Measurements from ENCODE around the gene FPR2. TPM values are rescaled to one million over a fixed set of nuclear protein-coding genes. Genes with fewer than 3 reads are reported as not detected.

Gene FPR2
- total RNA-seq, 1 donor from 2014 or later, result not detected

DNA sequence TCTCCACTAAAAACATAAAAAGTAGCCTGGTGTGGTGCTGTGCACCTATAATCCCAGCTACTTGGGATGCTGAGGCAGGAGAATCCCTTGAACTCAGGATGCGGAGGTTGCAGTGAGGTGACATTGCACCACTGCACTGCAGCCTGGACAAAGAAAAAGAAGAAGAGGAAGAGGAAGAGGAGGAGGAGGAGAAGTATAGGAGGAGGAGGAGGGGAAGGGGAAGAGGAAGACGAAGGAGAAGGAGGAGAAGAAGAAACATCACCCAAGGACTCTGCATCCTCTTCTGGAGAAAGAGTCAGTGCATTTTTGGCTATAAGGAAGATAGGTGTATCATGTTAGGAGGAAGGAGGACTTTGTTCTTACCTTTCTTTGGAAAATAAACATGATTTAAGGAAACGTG lies 21.0 kb downstream of the FPR2 start:
- no peak for DNase-seq (ENCODE audit: low spot score)

DNA sequence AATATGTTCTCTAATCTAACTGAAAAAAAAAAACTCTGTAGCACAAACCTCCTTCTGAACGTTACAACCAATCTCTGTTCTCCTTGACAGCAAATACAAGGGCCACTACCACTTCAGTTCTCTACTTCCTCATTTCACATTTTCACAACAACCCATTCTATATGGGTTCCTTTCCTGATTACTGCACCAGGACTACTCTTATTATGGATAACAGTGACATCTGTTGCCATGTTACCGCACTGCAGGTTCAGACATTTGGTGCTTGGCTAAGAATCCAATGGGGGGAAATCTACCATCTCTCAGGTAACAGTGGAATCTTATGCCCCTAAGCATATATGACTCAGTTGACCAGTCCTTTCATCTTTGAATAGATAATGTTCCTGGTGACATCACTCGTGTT lies 22.4 kb downstream of the FPR2 start:
- DNase-seq (ENCODE audit: low spot score), result no peak

DNA sequence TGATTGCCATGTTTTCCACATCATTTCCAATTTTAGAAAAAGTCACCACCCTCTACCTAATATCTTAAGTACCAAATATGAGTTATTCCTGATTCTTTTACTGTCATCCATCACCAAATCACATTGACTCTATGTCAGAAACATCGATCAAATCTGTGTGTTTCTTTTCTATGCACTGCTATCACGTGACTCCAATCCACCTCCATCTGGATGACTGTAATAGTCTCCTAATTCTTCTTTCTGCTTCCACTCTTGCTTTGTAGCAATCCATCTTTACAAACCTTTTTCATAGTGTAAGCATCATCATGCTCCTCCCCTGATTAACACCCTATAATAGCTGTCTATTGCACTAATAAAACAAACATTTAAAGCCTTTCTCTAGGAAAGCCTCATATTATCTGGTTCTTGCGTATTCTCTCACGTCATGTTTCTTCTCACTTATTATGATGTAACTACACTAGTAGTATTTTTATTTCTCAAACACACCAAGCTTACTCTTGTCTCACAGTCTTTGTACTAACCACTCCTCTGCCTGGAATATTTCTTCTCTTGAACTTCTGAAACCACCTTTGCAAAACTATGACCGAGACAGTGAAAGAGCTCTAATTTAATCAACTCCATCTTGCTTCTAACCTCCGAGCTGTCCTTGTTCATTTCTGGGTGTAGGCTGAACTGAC lies 23.3 kb downstream of the FPR2 start:
- DNase-seq (ENCODE audit: low spot score), result no peak

DNA sequence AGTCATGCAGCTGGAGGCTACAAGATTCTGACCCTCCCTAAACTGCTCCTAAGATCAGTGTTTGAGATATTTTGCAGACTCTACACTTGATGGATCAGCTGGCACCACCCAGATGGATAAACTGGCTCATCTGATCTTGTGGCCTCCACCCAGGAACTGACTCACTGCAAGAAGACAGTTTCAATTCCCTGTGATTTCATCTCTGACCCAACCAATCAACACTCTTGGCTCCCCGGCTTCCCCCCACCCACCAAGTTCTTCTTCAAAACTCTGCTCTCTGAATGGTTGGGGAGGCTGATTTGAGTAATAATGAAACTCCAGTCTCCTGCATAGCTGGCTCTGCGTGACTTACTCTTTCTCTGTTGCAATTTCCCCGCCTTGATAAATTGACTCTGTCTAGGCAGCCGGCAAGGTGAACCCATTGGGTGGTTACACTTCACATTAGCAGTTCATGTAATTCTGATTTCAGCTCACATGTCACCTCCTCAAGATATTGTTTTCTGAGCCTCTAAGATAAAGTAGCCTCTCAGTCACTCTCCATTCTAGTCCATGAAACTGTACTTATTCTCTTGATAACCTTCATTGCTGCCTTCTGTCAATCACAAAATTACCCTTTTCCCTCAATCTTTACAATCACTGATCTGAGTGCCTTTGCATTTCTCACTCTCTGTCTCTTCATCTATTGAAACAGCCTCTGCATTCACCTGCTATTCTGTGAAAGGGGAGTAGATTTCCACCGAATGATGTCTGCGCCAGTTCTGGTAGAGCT lies 24.1 kb downstream of the FPR2 start:
- peak; percentile 61 for DNase-seq (ENCODE audit: low spot score)

DNA sequence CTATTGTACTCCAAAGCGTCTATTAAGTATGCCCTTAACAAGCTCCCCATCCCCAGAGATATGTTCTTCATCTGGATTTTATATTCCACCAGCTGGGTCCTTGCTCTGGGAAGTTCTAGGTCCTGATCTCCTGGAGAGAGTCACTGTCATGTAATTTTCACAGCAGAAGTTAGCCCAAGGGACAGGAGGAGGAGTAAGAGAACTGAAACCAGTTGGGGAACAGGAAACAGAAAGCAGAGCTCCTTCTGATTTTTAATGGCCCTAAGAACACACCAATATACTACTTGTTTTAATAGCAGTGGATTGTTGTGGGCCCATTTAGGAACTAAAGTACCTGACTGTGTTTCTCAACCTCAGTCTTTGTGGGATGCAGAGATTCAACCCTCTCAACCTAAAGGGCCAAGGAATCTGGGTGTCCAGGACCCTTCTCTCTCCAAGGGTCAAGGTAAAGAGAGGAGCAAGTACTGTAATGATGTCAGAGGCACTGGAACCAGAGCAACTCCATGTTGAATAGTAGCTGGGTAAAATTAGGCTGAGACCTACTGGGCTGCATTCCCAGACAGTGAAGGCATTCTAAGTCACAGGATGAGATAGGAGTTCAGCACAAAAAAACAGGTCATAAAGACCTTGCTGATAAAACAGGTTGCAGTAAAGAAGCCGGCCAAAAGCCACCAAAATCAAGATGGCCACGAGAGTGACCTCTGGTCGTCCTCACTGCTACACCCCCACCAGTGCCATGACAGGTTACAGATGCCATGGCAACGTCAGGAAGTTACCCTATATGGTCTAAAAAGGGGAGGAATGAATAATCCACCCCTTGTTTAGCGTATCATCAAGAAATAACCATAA lies 25.9 kb downstream of the FPR2 start:
- DNase-seq (ENCODE audit: low spot score), result no peak

DNA sequence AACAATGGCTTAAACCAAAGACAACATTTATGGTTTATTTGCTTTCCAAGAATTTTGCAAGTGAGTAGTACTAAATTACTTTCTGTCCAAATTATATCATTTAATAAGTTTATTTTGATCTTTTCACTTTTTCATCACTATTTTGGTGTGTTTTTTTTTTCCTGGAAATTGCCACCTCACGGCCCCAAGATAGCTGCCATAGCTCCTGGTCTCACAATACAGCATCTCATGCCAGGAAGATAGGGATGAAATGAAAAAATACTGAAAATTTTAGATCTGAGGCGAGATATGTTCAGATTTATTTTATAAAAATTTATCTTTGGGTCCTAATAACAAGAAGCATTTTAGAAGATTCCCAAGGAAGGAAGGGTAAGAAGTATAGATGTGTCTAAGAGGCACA lies 27.0 kb downstream of the FPR2 start:
- DNase-seq (ENCODE audit: low spot score), result no peak

DNA sequence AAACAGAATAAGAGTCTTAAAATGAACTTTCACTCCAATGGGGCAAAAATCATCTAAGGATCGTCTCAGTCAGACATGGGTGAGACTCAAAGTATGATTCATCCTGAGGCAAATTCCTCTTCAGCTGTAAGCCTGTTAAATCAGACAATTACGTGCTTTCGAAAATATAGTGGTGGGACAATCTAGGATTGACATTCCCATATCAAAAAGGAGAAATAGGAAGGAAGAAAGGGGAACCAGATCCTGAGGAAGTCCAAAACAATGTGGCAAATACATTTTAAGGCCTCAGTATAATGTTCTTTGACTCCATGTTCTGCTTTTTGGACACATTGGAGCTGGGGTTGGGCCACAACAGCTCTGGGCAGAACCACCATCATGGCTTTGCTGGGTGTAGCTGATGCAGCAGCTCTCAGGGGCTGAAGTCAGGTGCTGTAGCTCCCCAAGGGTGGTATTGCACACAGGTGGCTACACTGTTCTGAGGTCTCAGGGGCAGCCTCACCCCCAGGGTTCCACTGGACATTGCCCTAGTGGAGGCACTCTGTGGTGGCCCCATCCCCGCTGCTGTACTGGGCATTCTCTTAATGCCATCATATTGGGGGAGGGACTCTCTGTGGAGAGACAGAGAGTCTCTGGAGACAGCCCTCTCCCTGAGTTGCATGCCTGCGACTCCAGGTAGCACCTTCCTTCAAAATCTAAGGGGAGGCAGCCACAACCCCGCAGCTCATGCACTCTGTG lies 28.2 kb downstream of the FPR2 start:
- DNase-seq (ENCODE audit: low spot score), result no peak

DNA sequence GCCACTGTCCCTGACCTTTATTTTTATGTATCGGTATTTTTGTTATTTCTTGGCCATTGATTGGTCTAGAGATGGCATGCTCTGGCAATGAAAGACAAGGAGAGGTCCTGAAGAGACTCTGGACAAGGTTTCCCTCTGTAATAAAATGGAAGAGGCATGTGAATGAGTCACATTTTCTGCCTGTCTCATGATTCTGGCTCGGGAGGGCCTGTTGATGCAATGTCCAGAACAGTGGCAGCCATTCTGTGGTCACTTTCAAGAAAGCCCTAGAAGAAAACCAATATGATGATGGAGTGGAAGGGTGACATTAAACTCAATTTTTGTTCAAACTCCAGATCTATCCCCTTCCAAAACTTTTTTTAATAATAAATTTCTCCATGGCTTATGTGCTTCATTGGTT lies 32.0 kb downstream of the FPR2 start:
- DNase-seq (ENCODE audit: low spot score), result no peak

DNA sequence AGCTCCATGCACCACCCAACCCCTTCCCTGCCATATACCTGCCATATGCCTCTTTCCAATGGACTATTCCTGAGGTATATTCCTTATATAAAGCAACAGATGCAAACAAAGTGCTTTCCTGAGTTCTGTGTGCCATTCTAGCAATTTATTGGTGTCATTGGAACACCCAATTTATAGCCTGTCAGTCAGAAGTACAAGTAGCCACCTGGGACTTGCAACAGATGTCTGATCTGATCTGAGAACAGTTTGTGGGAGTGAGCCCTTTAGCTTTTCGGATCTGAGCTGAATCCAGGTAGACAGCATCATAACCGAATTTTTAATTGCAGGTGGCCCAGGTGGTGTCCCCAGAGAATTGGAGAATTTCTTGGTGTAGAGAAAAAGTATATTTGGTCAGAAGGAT lies 33.0 kb downstream of the FPR2 start:
- no peak for DNase-seq (ENCODE audit: low spot score)

DNA sequence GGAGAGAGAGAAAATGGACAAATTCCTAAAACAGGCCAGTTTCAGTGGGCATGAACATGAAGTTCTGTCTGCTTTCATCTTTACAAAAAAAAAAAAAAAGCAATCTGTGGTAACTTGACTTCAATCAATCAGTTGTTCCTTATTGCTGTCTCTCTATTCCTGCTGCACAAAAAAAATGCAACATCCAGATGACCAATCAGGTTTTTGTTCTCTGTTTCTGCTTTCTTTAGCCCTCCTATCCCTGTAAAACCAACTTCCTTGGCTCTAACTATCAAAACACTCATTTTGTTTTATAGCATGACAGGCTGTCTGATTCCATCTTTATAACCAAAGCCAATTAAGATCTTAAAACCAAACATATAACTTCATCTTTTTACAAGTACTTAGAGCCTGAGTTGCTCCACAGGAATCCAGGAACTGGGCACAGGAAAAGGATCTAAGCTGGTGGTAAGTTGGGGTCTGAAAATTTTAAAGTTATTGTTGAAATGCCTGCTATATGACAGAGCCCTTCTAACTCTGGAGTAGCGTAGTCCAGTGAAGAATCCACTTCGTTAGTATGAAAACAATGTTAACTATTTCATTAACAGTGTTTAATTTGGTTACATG lies 34.0 kb downstream of the FPR2 start, which contains the start of gene FPR3:
FPR3 (plus strand) TSS at position 273 of the 606 bp plus-strand sequence. CDS start 28,592 bp downstream, outside the sequence.
- no peak for DNase-seq (ENCODE audit: low spot score)

DNA sequence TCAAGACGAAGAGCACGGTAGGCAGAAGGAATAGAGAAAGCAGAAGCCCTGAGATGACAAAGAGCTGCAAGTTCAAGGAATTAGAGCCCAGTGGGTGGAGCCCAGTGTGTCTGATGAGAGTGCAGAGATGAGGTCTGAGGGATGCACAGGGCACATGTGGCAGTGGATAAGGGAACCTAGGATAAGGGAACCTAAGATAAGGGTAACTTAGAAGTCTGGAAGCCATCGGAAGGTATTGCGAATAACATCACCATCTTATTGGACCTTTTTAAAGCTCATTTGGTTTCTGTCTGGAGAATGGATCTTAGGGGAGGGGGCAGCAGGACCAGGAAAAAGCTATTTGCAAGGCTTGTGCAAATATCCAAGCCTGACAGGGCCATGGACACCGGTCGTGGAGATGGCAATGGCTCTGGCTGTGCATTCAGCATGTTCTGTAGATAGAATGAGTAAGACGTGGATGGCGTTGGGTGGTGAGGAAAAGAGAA lies 35.3 kb downstream of the FPR2 start:
- no peak for DNase-seq (ENCODE audit: low spot score)

DNA sequence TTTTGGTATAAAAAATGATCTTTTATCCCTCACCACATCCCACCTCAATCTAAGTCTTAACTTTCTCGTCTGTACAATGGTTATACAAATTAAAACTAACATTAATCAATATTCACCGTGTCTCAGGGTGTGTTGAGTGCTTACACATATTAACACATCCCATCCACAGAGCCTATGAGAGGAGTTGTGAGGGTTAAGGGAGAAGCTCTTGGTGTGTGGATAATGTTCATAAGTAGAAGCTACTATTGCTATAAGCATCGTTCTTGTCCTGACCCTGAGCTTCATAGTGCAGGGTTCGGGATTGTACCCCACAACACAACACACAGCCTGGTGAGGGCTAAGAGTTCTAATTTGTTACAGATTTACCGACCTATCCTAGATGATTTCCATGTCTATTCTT lies 36.5 kb downstream of the FPR2 start:
- no peak for DNase-seq (ENCODE audit: low spot score)

DNA sequence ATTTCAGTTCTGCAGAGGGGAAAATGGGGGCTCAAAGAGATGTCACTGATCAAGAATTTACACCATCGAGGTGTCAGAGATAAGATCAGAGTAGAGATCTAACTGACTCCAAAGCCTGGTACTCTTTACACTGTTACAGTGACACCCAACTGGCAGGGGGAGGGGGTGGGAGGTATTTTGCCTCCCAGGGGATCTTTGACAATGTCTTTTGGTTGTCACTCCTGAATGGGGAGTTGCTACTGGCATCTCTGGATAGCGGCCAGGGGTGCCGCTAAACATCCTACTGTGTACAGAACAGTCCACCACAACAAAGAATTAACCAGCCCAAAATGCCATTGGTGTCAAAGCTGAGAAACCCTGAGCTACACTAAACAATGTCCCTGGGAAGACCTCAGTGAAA lies 37.1 kb downstream of the FPR2 start:
- DNase-seq (ENCODE audit: low spot score), result no peak

DNA sequence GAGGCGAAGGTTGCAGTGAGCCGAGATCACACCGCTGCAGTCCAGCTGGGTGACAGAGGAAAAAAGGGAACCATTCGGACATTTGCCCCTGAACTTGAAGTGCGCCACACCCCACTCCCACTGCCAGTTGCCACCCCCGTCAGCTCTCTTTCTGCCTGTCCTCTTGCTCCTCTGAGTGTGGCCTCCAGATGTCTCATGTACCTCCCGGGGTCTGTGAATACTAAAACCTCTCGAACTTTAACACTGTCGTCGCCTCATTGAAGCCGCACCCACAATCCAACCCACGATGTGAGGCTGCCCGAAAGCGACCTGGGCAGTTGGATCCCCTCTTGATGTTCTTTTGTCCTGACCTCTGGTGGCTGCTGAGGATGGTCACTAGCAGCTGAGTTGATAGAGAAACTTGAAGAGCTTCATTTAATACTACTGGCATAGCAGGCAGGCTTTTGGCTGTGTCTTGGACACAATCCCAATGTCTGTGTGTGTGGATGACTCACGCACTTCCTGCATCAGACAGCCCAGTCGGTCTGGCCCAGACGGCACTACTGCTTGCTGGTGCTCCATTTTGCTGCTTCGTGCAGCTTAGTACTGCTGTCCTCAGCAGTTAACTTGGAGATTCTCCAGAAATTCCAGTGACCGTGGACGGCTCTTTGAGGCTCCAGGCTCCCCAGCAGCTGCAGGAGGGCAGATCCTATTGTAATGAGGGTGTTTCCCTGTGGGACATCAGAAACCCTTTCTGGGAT lies 38.2 kb downstream of the FPR2 start:
- peak; percentile 88 for DNase-seq (ENCODE audit: low spot score)

DNA sequence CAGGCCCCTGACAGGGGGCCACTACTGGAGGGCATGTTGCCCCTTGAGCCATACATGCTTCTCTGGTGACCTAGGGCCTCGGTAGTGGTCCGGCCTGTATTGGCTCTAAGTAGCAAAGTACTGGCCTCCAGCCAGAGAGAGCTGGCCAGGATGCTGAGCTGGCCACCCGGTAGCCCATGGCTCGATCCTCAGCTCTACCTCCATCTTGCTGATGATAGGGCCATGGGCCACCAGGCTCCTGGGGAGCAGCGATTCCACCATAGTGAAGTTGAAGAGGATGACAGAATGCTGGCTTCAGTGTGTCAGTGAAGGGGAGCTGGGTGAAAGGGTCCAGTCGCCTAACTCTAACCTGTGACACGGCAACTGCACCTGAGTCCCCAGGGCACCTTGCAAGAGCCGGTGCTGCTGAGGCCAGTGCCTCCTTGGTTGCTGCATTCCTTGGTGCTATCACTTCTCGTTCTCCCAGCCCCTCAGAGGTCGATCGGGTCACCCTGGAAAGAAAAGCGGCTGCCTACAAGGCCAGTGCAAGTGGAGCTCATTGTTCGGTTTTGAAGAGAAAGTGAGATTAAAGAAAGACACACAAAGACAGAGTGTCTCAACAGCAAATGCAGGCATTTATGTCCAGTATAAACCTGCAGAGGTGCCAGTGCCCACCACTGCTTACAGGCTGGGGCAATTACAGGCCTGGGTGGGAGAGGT lies 38.9 kb downstream of the FPR2 start:
- DNase-seq (ENCODE audit: low spot score), result no peak

DNA sequence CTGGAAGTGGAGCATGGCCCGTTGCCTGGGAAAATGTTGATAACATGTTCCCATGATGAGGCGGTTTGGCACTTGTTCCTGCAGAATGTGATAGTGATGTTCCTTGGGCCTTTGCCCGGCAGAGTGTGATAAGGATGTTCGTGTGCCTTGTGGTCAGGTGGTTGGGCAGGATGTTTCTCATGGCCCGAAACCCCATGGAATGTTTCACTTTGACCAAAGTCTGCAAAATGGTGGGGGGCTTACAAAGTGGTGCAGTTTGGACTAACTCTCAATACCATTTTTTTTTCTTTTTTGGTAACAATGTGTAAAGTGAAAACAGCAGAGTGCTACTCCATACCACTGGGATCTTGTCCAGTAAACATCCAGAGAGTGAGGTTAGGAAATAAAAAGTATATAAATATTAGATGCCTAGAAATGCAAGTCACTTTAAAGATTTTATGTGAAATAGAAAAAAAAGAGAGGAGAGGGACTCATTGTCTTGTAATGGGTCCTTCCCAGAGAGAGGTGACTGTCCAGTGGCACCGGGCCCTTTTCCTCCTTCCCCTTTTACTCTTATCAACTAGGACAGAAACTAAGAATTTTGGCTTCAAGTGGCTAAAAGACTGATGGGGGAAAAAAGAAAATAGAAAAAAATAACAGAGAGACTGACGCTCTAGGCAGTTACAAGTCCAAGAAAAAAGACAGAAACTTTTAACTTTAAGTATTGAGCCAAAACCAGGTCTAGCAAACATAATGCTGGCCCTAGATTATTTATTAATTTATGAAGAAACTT lies 39.7 kb downstream of the FPR2 start:
- DNase-seq (ENCODE audit: low spot score), result peak; percentile 48

DNA sequence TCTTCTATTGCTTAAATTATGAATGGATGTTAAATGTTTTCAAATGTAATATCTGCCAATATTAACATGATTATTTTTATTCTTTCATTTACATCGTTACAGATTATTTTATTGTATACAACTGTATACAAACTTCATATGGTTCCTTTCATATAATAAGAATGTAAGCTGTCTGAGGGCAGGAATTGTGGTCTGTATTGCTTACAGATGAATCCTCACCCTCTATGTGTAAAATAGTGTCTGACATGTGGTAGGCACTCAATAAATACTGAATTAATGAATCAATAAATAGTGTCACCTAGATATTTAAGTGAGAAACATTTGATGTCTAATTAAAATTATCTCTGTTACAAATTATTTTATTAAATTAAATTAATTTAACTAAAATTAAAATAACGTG lies 41.8 kb downstream of the FPR2 start:
- DNase-seq (ENCODE audit: low spot score), result no peak

DNA sequence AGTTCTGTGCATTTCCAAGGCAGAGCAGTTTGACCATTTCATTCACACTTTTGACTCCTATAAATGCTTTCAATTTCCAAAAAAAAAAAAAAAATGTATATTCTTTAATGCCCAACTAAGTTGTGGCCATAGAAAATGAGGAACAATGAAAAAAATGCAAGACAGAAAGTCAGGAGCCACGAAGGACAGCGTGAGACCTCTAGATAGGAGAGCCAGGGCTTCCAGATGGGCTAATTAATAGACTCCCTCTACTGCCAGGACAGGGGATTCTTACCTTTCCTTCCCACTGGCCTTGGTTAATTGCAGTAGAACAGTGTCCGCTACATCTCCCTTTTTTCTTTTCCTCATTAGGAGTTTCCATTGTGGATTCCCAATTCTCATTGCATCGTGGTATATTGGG lies 42.5 kb downstream of the FPR2 start:
- no peak for DNase-seq (ENCODE audit: low spot score)

DNA sequence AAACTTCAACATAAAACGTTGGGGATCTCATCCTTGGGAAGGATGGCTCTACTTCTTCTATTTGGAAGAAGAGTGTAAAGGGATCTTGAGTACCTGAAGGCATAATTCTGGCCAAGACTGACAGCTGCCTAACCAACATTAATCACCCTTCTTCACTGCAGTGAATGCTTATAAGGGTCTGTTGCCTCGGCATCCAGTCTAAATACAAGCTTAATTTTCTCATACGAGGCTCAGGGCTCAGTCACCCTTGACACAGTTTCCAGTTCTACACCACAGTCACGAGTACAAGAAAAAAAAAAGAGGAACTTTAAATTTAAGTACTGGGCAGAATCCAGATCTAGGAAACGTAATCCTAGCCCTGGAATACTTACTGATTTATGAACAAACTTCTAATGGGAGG lies 43.0 kb downstream of the FPR2 start:
- DNase-seq (ENCODE audit: low spot score), result no peak

Data from mucosa of gallbladder (tissue), 1 donor.